Lower lobe of right lung (tissue), 2 donors: ENCODE data around the gene AMHR2. TPM values are rescaled to one million over a fixed set of nuclear protein-coding genes. Genes with fewer than 3 reads are reported as not detected.
"Not testable (repeated sequence)": the region's sequence is repeated elsewhere in the genome, so short reads cannot be mapped to it uniquely, and the experiment has no call there.

Experiments
- ATAC-seq, 2 donors: fragments of 200-7000 bp; cut with Tn5 transposase; one replicate each; pipeline ENCODE4 v1.9.1; 2020 to 2022; ENCODE audit warnings: mild to moderate bottlenecking in 2 of 2, moderate library complexity in 2 of 2
- DNase-seq: peaks from one replicate; pipeline ENCODE4 v3.0.0-alpha.2; 2020
- H3K27ac ChIP-seq: fragments of 200-600 bp; one replicate; pipeline ENCODE4 v1.8.0; 2022
- H3K27me3 ChIP-seq: fragments of 200-600 bp; one replicate; pipeline ENCODE4 v1.8.0; 2022; ENCODE audit warnings: low read depth
- H3K36me3 ChIP-seq: fragments of 200-600 bp; one replicate; pipeline ENCODE4 v1.8.0; 2022; ENCODE audit warnings: mild to moderate bottlenecking
- H3K4me1 ChIP-seq: fragments of 200-600 bp; one replicate; pipeline ENCODE4 v1.8.0; 2022
- H3K4me3 ChIP-seq: fragments of 200-600 bp; one replicate; pipeline ENCODE4 v1.8.0; 2022; ENCODE audit warnings: mild to moderate bottlenecking
- H3K9me3 ChIP-seq: fragments of 200-600 bp; one replicate; pipeline ENCODE4 v1.8.0; 2022
- CTCF ChIP-seq: fragments of 200-600 bp; IDR thresholded peaks from one replicate; pipeline ENCODE4 v1.8.0; 2022; ENCODE audit warnings: antibody characterized with exemption, mild to moderate bottlenecking
- intact Hi-C: fragments of 100-400 bp; cut with DNase I; formaldehyde crosslinking; loops from one replicate; pipeline ENCODE4 v1.11.0; 2022
- total RNA-seq: library from RNA; stranded (reverse); fragmentation: NEBNext Ultra II Directional; extraction: Animal tissue kit (Norgen Biotek cat#: 25700); gene quantifications from one replicate; pipeline ENCODE4 v1.2.1, GENCODE V29; 2021
- donor health status: DM: no; HTN: yes; CAD: no; lungs with severe emphysema.

The AMHR2 gene
- total RNA-seq, 1 donor from 2014 or later = 1.2 TPM

- DNase-seq (no peak), ATAC-seq (no peak)
- Histone ChIP-seq H3K9me3 (no peaks in the 10 kb centered on the region), H3K27me3 (no peaks in the 10 kb centered on the region), H3K27ac (no peak overlapping the region), H3K4me3 (peak overlapping the region; percentile 11), H3K4me1 (peaks cover 81% of the 10 kb centered on the region), H3K36me3 (peaks cover 77% of the 10 kb centered on the region)
- intact Hi-C loops = no loop called here
- no peak for TF ChIP-seq CTCF
These were observed 34.7 kb upstream of the AMHR2 start for GRCh38 chr12:53388932-53389331.

GRCh38 chr12:53389702-53390101 is 34.0 kb upstream of the AMHR2 start:
- Histone ChIP-seq H3K4me3 (no peak overlapping the region), H3K27me3 (no peaks in the 10 kb centered on the region), H3K27ac (no peak overlapping the region), H3K9me3 (no peaks in the 10 kb centered on the region), H3K4me1 (peaks cover 73% of the 10 kb centered on the region), H3K36me3 (peaks cover 73% of the 10 kb centered on the region)
- ATAC-seq (no peak), DNase-seq (no peak)
- TF ChIP-seq CTCF = no peak
- intact Hi-C loops = no loop called here

- H3K4me1 ChIP-seq = peaks cover 53% of the 10 kb centered on the region
- no peak overlapping the region for H3K4me3 ChIP-seq
- H3K27ac ChIP-seq = no peak overlapping the region
- no peaks in the 10 kb centered on the region for H3K27me3 ChIP-seq
- intact Hi-C loops = no loop called here
- no peak for TF ChIP-seq CTCF
- no peak for DNase-seq
- no peaks in the 10 kb centered on the region for H3K9me3 ChIP-seq
- peaks cover 66% of the 10 kb centered on the region for H3K36me3 ChIP-seq
- ATAC-seq = no peak
These were observed 31.9 kb upstream of the AMHR2 start for GRCh38 chr12:53391724-53392123.

- Histone ChIP-seq H3K4me3 (no peak overlapping the region), H3K9me3 (no peaks in the 10 kb centered on the region), H3K36me3 (peaks cover 43% of the 10 kb centered on the region), H3K4me1 (no peaks in the 10 kb centered on the region), H3K27ac (no peak overlapping the region), H3K27me3 (no peaks in the 10 kb centered on the region)
- TF ChIP-seq CTCF = no peak
- DNase-seq = no peak
- no peak for ATAC-seq
- intact Hi-C loops = no loop called here
These were observed 23.8 kb upstream of the AMHR2 start for GRCh38 chr12:53399896-53400295.

GRCh38 chr12:53402351-53402750 is 21.3 kb upstream of the AMHR2 start:
- ATAC-seq, DNase-seq, H3K9me3 ChIP-seq, H3K27me3 ChIP-seq, H3K4me1 ChIP-seq, H3K4me3 ChIP-seq, intact Hi-C loops, H3K27ac ChIP-seq: not testable (repeated sequence)
- peaks cover 54% of the 10 kb centered on the region for H3K36me3 ChIP-seq

GRCh38 chr12:53402871-53403270 is 20.8 kb upstream of the AMHR2 start:
- H3K4me1 ChIP-seq = no peaks in the 10 kb centered on the region
- no peak for DNase-seq
- intact Hi-C loops = no loop called here
- no peak overlapping the region for H3K4me3 ChIP-seq
- no peaks in the 10 kb centered on the region for H3K27me3 ChIP-seq
- H3K27ac ChIP-seq = no peak overlapping the region
- no peak for ATAC-seq
- TF ChIP-seq CTCF = no peak
- H3K36me3 ChIP-seq = peaks cover 59% of the 10 kb centered on the region
- no peaks in the 10 kb centered on the region for H3K9me3 ChIP-seq
